Endothelial cell of umbilical vein (primary cell): ENCODE data around the gene CPA4. TPM values are rescaled to one million over a fixed set of nuclear protein-coding genes. Genes with fewer than 3 reads are reported as not detected.

ENCODE experiments used
- BruUV-seq: library from RNA; stranded (reverse); fragments of 400-500 nt; replicated peaks from 2 replicates; lab custom pipeline; 2021; lab: Mats Ljungman, UMichigan
- CTCF ChIA-PET: fragments of 300-600, 350-600 bp; sonication (Branson Sonifier 250); formaldehyde crosslinking; loops from one replicate; lab custom pipeline; 2021; ENCODE audit warnings: antibody characterized with exemption, inconsistent platforms; lab: Charles Lee
- POLR2A ChIA-PET: fragments of 300-600, 350-600 bp; sonication (Branson Sonifier 250); formaldehyde crosslinking; loops from one replicate; lab custom pipeline; 2021; ENCODE audit warnings: antibody characterized with exemption, inconsistent platforms; lab: Charles Lee
- DNase-seq: peaks from one replicate; pipeline ENCODE4 v3.0.0-alpha.2; 2011; ENCODE audit warnings: low read depth, low spot score
- FAIRE-seq: peaks from 2 replicates; lab custom pipeline; 2011; peaks lifted over from hg19 to GRCh38; lab: Jason Lieb, UNC
- H2AFZ ChIP-seq: 2 replicates; pipeline ENCODE4 v1.6.0; 2012; ENCODE audit warnings: low read depth, low read length, control low read depth, inconsistent platforms
- H3K27ac ChIP-seq: 2 replicates; pipeline ENCODE4 v1.5.1; 2011; ENCODE audit warnings: low read depth, mild to moderate bottlenecking, control low read depth, low read length, moderate library complexity; ENCODE audit not compliant: insufficient read depth
- H3K27me3 ChIP-seq, 2 experiments: 2 replicates each; pipeline versions ENCODE4 v1.6.0 to v1.6.1; 2011; ENCODE audit warnings: low read length in 2 of 2, mixed read lengths in 1 of 2; ENCODE audit not compliant: control insufficient read depth in 2 of 2, insufficient read depth in 2 of 2
- H3K36me3 ChIP-seq, 2 experiments: 2 replicates in 1 of 2; 3 replicates in 1 of 2; pipeline ENCODE4 v1.5.1; 2011; ENCODE audit warnings: low read length in 2 of 2, mild to moderate bottlenecking in 1 of 2, moderate library complexity in 1 of 2; ENCODE audit not compliant: control insufficient read depth in 2 of 2, insufficient read depth in 2 of 2; ENCODE audit errors: extremely low read depth in 1 of 2
- H3K4me1 ChIP-seq: 3 replicates; pipeline ENCODE4 v1.5.1; 2011; ENCODE audit warnings: mild to moderate bottlenecking, low read length; ENCODE audit not compliant: control insufficient read depth, insufficient read depth; ENCODE audit errors: extremely low read depth
- H3K4me2 ChIP-seq: 2 replicates; pipeline ENCODE4 v1.6.1; 2011; ENCODE audit warnings: low read length, control low read depth, mixed read lengths; ENCODE audit not compliant: insufficient read depth
- H3K4me3 ChIP-seq, 3 experiments: fragments of 200-600 bp in 1 of 3; sonication (generic), shearing (Covaris generic) in 1 of 3; replicated peaks in 1 of 3; 2 replicates each; pipeline ENCODE4 v1.5.1; 2011 to 2016; ENCODE audit warnings: control low read depth in 3 of 3, low read length in 3 of 3, mild to moderate bottlenecking in 2 of 3, inconsistent platforms in 1 of 3, low read depth in 1 of 3, moderate library complexity in 1 of 3; ENCODE audit not compliant: insufficient read depth in 1 of 3
- H3K79me2 ChIP-seq: 2 replicates; pipeline ENCODE4 v1.6.0; 2012; ENCODE audit warnings: low read length, inconsistent platforms; ENCODE audit not compliant: control insufficient read depth, insufficient read depth
- H3K9ac ChIP-seq: replicated peaks from 2 replicates; pipeline ENCODE3; 2011; ENCODE audit warnings: low read length, control low read depth; ENCODE audit not compliant: insufficient read depth; ENCODE audit errors: extremely low read depth
- H3K9me1 ChIP-seq: replicated peaks from 3 replicates; pipeline ENCODE4 v1.6.0; 2011; ENCODE audit warnings: mild to moderate bottlenecking, low read length; ENCODE audit not compliant: control insufficient read depth, insufficient read depth; ENCODE audit errors: extremely low read depth
- H3K9me3 ChIP-seq: replicated peaks from 2 replicates; pipeline ENCODE4 v1.5.1; 2012; ENCODE audit warnings: low read length, inconsistent platforms; ENCODE audit not compliant: control insufficient read depth, insufficient read depth
- H4K20me1 ChIP-seq: replicated peaks from 2 replicates; pipeline ENCODE3; 2011; ENCODE audit warnings: mild to moderate bottlenecking, low read length; ENCODE audit not compliant: control insufficient read depth, insufficient read depth; ENCODE audit errors: extremely low read depth
- EZH2 ChIP-seq: IDR thresholded peaks from 2 replicates; pipeline ENCODE4 v1.6.1; 2012; ENCODE audit warnings: borderline replicate concordance, low read depth, mild to moderate bottlenecking, moderate library complexity, low read length, inconsistent platforms; ENCODE audit not compliant: severe bottlenecking
- FOS ChIP-seq: IDR thresholded peaks from 2 replicates; pipeline ENCODE4 v1.6.1; 2011; ENCODE audit warnings: mild to moderate bottlenecking, low read length, moderate library complexity, borderline replicate concordance; ENCODE audit not compliant: insufficient read depth
- GATA2 ChIP-seq: IDR thresholded peaks from 2 replicates; pipeline ENCODE4 v1.7.0; 2011; ENCODE audit warnings: low read depth, mild to moderate bottlenecking, moderate library complexity, mixed read lengths, low read length; ENCODE audit not compliant: insufficient read length, insufficient read depth
- JUN ChIP-seq: IDR thresholded peaks from 2 replicates; pipeline ENCODE4 v1.6.1; 2011; ENCODE audit warnings: borderline replicate concordance, low read depth; ENCODE audit not compliant: insufficient read length, insufficient read depth
- MAX ChIP-seq: IDR thresholded peaks from 2 replicates; pipeline ENCODE4 v1.6.1; 2011; ENCODE audit not compliant: insufficient read depth, insufficient read length
- MYC ChIP-seq: IDR thresholded peaks from one replicate; pipeline ENCODE4 v1.6.1; 2011; ENCODE audit warnings: mild to moderate bottlenecking, low read depth, low read length
- POLR2A ChIP-seq: IDR thresholded peaks from 2 replicates; pipeline ENCODE4 v1.6.1; 2012; ENCODE audit warnings: low read depth, mild to moderate bottlenecking, control low read depth, low read length
- POLR2AphosphoS5 ChIP-seq: IDR thresholded peaks from 2 replicates; pipeline ENCODE4 v1.6.1; 2012; ENCODE audit warnings: low read depth, mild to moderate bottlenecking, control low read depth, low read length, moderate library complexity; ENCODE audit not compliant: insufficient read depth
- dilution Hi-C: fragments of 300-500 bp; cut with MboI; formaldehyde crosslinking; loops from one replicate; pipeline ENCODE4 v1.15.0; 2019; ENCODE audit warnings: low sequenced_read_pairs; ENCODE audit not compliant: extremely low pct_ligation_motif_present
- intact Hi-C: fragments of 100-400 bp; cut with micrococcal nuclease; formaldehyde crosslinking; loops from one replicate; pipeline ENCODE4 v1.10.0; 2022
- polyA plus RNA-seq, 4 experiments: library from polyadenylated mRNA; depleted of rRNA in 3 of 4; stranded (reverse) in 3 of 4; unstranded in 1 of 4; fragments of >200 nt; gene quantifications; 2 replicates each; pipeline versions ENCODE4 v1.2.1 to v1.2.3, GENCODE V29; 2011 to 2012; ENCODE audit warnings: missing spikeins in 1 of 4
- total RNA-seq: library from RNA; stranded (reverse); gene quantifications from 2 replicates; pipeline ENCODE4 v1.2.3, GENCODE V29; 2021
- TF ChIP-seq, protein P1 (sequence below), 2 donors: IDR thresholded peaks; 1 replicate in 1 of 2; 2 replicates in 1 of 2; pipeline ENCODE4 v1.5.1; 2011; ENCODE audit warnings: low read length in 2 of 2, mild to moderate bottlenecking in 2 of 2, moderate library complexity in 2 of 2, control low read depth in 1 of 2, inconsistent platforms in 1 of 2, low read depth in 1 of 2; ENCODE audit not compliant: insufficient read depth in 1 of 2; ENCODE audit errors: extremely low read depth in 1 of 2

CPA4 gene
- total and polyA plus RNA-seq, 2 donors (not counting 3 experiments of a cell fraction or from before 2014, with no cell fraction given) = 0.36 TPM; not detected in 1

DNA sequence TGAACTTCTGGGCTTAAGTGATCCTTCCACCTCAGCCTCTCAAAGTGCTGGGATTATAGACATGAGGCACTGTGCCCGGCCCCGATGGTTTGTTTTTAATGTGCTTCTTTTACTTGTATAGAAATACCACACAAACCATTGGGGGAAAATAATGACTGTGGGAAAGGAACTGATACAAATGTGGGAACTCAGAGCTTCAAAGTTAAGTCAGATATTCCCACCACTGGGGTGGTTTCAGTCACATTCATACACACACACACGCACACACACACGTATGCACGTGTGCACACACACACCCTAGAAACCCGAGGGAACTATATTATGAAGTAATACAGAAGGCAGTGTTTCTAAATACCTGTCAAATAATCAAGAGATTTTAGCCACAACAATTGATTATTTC, 17.0 kb downstream of the CPA4 start:
- Histone ChIP-seq H3K27ac (no peak overlapping the region), H3K36me3 (no peaks in the 10 kb centered on the region), H4K20me1 (no peaks in the 10 kb centered on the region), H2AFZ (no peak overlapping the region), H3K27me3 (peaks cover 0 to under 1% of the 10 kb centered on the region in 2 experiments), H3K4me1 (no peaks in the 10 kb centered on the region), H3K4me3 (no peak overlapping the region), H3K9ac (no peak overlapping the region), H3K4me2 (no peak overlapping the region), H3K9me1 (no peaks in the 10 kb centered on the region), H3K9me3 (no peaks in the 10 kb centered on the region), H3K79me2 (no peaks in the 10 kb centered on the region)
- dilution Hi-C loops = no loop called here
- CTCF ChIA-PET = no interaction called here
- intact Hi-C loops = no loop called here
- POLR2A ChIA-PET = no interaction called here
- DNase-seq = no peak
- FAIRE-seq = no peak
- TF ChIP-seq FOS = no peak
- no peak for TF ChIP-seq MYC
- no peak for TF ChIP-seq POLR2A
- TF ChIP-seq JUN = no peak
- TF ChIP-seq, protein P1, sequence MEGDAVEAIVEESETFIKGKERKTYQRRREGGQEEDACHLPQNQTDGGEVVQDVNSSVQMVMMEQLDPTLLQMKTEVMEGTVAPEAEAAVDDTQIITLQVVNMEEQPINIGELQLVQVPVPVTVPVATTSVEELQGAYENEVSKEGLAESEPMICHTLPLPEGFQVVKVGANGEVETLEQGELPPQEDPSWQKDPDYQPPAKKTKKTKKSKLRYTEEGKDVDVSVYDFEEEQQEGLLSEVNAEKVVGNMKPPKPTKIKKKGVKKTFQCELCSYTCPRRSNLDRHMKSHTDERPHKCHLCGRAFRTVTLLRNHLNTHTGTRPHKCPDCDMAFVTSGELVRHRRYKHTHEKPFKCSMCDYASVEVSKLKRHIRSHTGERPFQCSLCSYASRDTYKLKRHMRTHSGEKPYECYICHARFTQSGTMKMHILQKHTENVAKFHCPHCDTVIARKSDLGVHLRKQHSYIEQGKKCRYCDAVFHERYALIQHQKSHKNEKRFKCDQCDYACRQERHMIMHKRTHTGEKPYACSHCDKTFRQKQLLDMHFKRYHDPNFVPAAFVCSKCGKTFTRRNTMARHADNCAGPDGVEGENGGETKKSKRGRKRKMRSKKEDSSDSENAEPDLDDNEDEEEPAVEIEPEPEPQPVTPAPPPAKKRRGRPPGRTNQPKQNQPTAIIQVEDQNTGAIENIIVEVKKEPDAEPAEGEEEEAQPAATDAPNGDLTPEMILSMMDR (IDR thresholded peaks at IDR 0.05; ENCODE audit: extremely low read depth in 1 of 2, insufficient read depth in 1 of 2, low read depth in 1 of 2, low read length in 2 of 2) = no peak
- no peak for TF ChIP-seq MAX
- TF ChIP-seq EZH2 = no peak
- no peak for TF ChIP-seq POLR2AphosphoS5
- TF ChIP-seq GATA2 = no peak
- no TSS peak for BruUV-seq
